ENCODE results near the gene PAPPA. TPM values are rescaled to one million over a fixed set of nuclear protein-coding genes. Genes with fewer than 3 reads are reported as not detected.

PAPPA gene
- total RNA-seq, 1 donor = 56.5 TPM

DNA sequence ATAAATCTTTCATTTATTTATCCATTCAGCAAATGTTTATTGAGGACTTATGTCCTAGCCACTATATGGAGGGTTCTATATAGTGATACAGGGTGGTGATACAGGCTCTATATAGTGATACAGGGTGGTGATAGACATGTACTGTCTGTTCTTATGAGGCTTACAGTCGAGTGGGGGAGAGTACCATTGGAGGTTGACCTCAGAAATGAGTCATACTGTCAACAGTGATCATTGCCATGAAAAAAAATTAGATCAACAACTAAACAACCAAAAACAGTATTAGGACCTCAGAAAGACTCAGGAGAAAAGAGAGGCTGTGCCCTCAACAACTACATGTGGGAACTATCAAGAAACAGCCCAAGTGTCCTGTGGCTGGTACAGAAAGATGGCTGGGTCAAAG lies 22.0 kb downstream of the PAPPA start:
- TF ChIP-seq CTCF (IDR thresholded peaks at IDR 0.05; ENCODE audit: extremely low read depth, low read depth, low read length) = no peak
- H2AFZ ChIP-seq (ENCODE audit: low read length) = no peak overlapping the region
- no peak overlapping the region for H3K4me3 ChIP-seq (ENCODE audit: insufficient read depth, low read length)
- H3K4me2 ChIP-seq (ENCODE audit: insufficient read depth, low read length) = no peak overlapping the region
- H3K79me2 ChIP-seq (ENCODE audit: insufficient read depth, low read length) = no peaks in the 10 kb centered on the region
- H3K27me3 ChIP-seq (ENCODE audit: insufficient read depth, low read length) = no peaks in the 10 kb centered on the region
- no peaks in the 10 kb centered on the region for H3K4me1 ChIP-seq (ENCODE audit: insufficient read depth, low read length)
- no peak overlapping the region for H3K27ac ChIP-seq (ENCODE audit: low read depth, low read length)
- no peaks in the 10 kb centered on the region for H3K36me3 ChIP-seq (ENCODE audit: insufficient read depth, low read length)
- H3K9me3 ChIP-seq (ENCODE audit: low read depth, low read length) = no peaks in the 10 kb centered on the region
- H4K20me1 ChIP-seq (ENCODE audit: insufficient read depth, low read length) = peaks cover 7% of the 10 kb centered on the region
- no peak for DNase-seq (ENCODE audit: insufficient read length, low spot score, missing footprints)

- H3K9me3 ChIP-seq (ENCODE audit: low read depth, low read length) = no peaks in the 10 kb centered on the region
- no peak for TF ChIP-seq CTCF (IDR thresholded peaks at IDR 0.05; ENCODE audit: extremely low read depth, low read depth, low read length)
- no peak overlapping the region for H2AFZ ChIP-seq (ENCODE audit: low read length)
- DNase-seq (ENCODE audit: insufficient read length, low spot score, missing footprints) = no peak
- no peak overlapping the region for H3K4me3 ChIP-seq (ENCODE audit: insufficient read depth, low read length)
- H3K4me2 ChIP-seq (ENCODE audit: insufficient read depth, low read length) = no peak overlapping the region
- H3K27ac ChIP-seq (ENCODE audit: low read depth, low read length) = no peak overlapping the region
- no peaks in the 10 kb centered on the region for H3K79me2 ChIP-seq (ENCODE audit: insufficient read depth, low read length)
- no peaks in the 10 kb centered on the region for H3K36me3 ChIP-seq (ENCODE audit: insufficient read depth, low read length)
- H4K20me1 ChIP-seq (ENCODE audit: insufficient read depth, low read length) = no peaks in the 10 kb centered on the region
- no peaks in the 10 kb centered on the region for H3K27me3 ChIP-seq (ENCODE audit: insufficient read depth, low read length)
- peaks cover 5% of the 10 kb centered on the region for H3K4me1 ChIP-seq (ENCODE audit: insufficient read depth, low read length)
These were observed 25.1 kb downstream of the PAPPA start for GRCh38 chr9:116178481-116179211.

DNA sequence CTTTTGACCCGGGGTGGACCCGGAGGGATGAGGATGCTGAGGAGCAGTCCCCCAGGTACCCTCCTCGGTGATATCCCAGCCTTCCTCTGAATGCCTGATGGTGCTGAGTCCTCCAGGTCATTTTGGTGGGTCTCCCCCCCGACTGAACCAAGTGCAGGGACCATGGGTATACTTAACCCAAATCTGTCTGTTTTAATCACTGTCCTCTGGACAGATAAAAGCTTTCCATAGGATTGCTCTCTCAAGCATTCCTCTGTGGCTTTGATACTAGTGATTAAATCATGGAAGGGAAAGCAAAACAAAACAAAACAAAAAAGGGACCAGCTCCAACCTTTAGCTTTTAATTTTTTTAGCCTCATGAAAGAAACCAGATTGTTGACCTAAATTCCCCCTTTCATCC lies 26.0 kb downstream of the PAPPA start:
- TF ChIP-seq CTCF (IDR thresholded peaks at IDR 0.05; ENCODE audit: extremely low read depth, low read depth, low read length) = no peak
- no peak overlapping the region for H3K27ac ChIP-seq (ENCODE audit: low read depth, low read length)
- no peaks in the 10 kb centered on the region for H4K20me1 ChIP-seq (ENCODE audit: insufficient read depth, low read length)
- no peaks in the 10 kb centered on the region for H3K9me3 ChIP-seq (ENCODE audit: low read depth, low read length)
- H3K4me1 ChIP-seq (ENCODE audit: insufficient read depth, low read length) = peaks cover 5% of the 10 kb centered on the region
- H3K79me2 ChIP-seq (ENCODE audit: insufficient read depth, low read length) = no peaks in the 10 kb centered on the region
- DNase-seq (ENCODE audit: insufficient read length, low spot score, missing footprints) = no peak
- H2AFZ ChIP-seq (ENCODE audit: low read length) = no peak overlapping the region
- no peak overlapping the region for H3K4me2 ChIP-seq (ENCODE audit: insufficient read depth, low read length)
- H3K36me3 ChIP-seq (ENCODE audit: insufficient read depth, low read length) = no peaks in the 10 kb centered on the region
- H3K27me3 ChIP-seq (ENCODE audit: insufficient read depth, low read length) = no peaks in the 10 kb centered on the region
- no peak overlapping the region for H3K4me3 ChIP-seq (ENCODE audit: insufficient read depth, low read length)

- H3K27ac ChIP-seq (ENCODE audit: low read depth, low read length) = no peak overlapping the region
- H3K36me3 ChIP-seq (ENCODE audit: insufficient read depth, low read length) = no peaks in the 10 kb centered on the region
- no peaks in the 10 kb centered on the region for H3K27me3 ChIP-seq (ENCODE audit: insufficient read depth, low read length)
- H3K4me3 ChIP-seq (ENCODE audit: insufficient read depth, low read length) = no peak overlapping the region
- H2AFZ ChIP-seq (ENCODE audit: low read length) = no peak overlapping the region
- no peaks in the 10 kb centered on the region for H3K9me3 ChIP-seq (ENCODE audit: low read depth, low read length)
- no peak for TF ChIP-seq CTCF (IDR thresholded peaks at IDR 0.05; ENCODE audit: extremely low read depth, low read depth, low read length)
- peaks cover 5% of the 10 kb centered on the region for H3K4me1 ChIP-seq (ENCODE audit: insufficient read depth, low read length)
- H4K20me1 ChIP-seq (ENCODE audit: insufficient read depth, low read length) = no peaks in the 10 kb centered on the region
- no peaks in the 10 kb centered on the region for H3K79me2 ChIP-seq (ENCODE audit: insufficient read depth, low read length)
- H3K4me2 ChIP-seq (ENCODE audit: insufficient read depth, low read length) = no peak overlapping the region
- DNase-seq (ENCODE audit: insufficient read length, low spot score, missing footprints) = no peak
These were observed 28.4 kb downstream of the PAPPA start for GRCh38 chr9:116181853-116182610.
